Ishikawa (cell line): ENCODE data around the gene EHD4.

Experiments used
- CEBPB ChIP-seq: IDR thresholded peaks from 2 replicates; pipeline ENCODE4 v1.6.1; 2012
- CREB1 ChIP-seq: IDR thresholded peaks from 2 replicates; pipeline ENCODE4 v1.6.1; 2012; ENCODE audit warnings: low read depth
- EGR1 ChIP-seq: IDR thresholded peaks from 2 replicates; pipeline ENCODE4 v1.6.1; 2012
- EP300 ChIP-seq: IDR thresholded peaks from 2 replicates; pipeline ENCODE4 v1.6.1; 2012; ENCODE audit warnings: borderline replicate concordance
- FOXM1 ChIP-seq: IDR thresholded peaks from 2 replicates; pipeline ENCODE4 v1.6.1; 2012; ENCODE audit warnings: low read depth, borderline replicate concordance
- MAX ChIP-seq: IDR thresholded peaks from 2 replicates; pipeline ENCODE4 v1.6.1; 2012
- NFIC ChIP-seq: IDR thresholded peaks from 2 replicates; pipeline ENCODE4 v1.6.1; 2012
- RAD21 ChIP-seq: IDR thresholded peaks from 2 replicates; pipeline ENCODE4 v1.6.1; 2012; ENCODE audit warnings: low read depth
- REST ChIP-seq: IDR thresholded peaks from 2 replicates; pipeline ENCODE4 v1.6.1; 2012; ENCODE audit warnings: low read depth, mild to moderate bottlenecking
- TAF1 ChIP-seq: IDR thresholded peaks from 2 replicates; pipeline ENCODE4 v1.6.1; 2012; ENCODE audit warnings: low read depth, mild to moderate bottlenecking
- TCF12 ChIP-seq: IDR thresholded peaks from 2 replicates; pipeline ENCODE4 v1.6.1; 2012; ENCODE audit warnings: low read depth
- TEAD4 ChIP-seq: IDR thresholded peaks from 2 replicates; pipeline ENCODE4 v1.6.1; 2012
- USF1 ChIP-seq: IDR thresholded peaks from 2 replicates; pipeline ENCODE4 v1.6.1; 2012
- YY1 ChIP-seq: IDR thresholded peaks from 2 replicates; pipeline ENCODE4 v1.6.1; 2012; ENCODE audit warnings: low read depth
- ZBTB7A ChIP-seq: IDR thresholded peaks from 2 replicates; pipeline ENCODE4 v1.6.1; 2012; ENCODE audit warnings: low read depth

EHD4 gene

GRCh38 chr15:41955100-41955499, 17.3 kb downstream of the EHD4 start:
- TF ChIP-seq REST, result no peak
- no peak for TF ChIP-seq MAX
- no peak for TF ChIP-seq TCF12
- no peak for TF ChIP-seq USF1
- TF ChIP-seq TEAD4, result no peak
- TF ChIP-seq ZBTB7A, result no peak
- no peak for TF ChIP-seq YY1
- TF ChIP-seq NFIC, result no peak
- no peak for TF ChIP-seq EGR1
- TF ChIP-seq CREB1, result no peak
- no peak for TF ChIP-seq TAF1
- TF ChIP-seq RAD21, result no peak
- TF ChIP-seq FOXM1, result no peak
- no peak for TF ChIP-seq CEBPB
- TF ChIP-seq EP300, result no peak

- TF ChIP-seq YY1, result no peak
- no peak for TF ChIP-seq ZBTB7A
- TF ChIP-seq TAF1, result no peak
- no peak for TF ChIP-seq TEAD4
- no peak for TF ChIP-seq REST
- TF ChIP-seq EP300, result no peak
- no peak for TF ChIP-seq USF1
- TF ChIP-seq FOXM1, result no peak
- TF ChIP-seq MAX, result no peak
- TF ChIP-seq CEBPB, result no peak
Observed at GRCh38 chr15:41954036-41954435, 18.3 kb downstream of the EHD4 start.

- TF ChIP-seq CEBPB, result no peak
- no peak for TF ChIP-seq USF1
- TF ChIP-seq NFIC, result no peak
- TF ChIP-seq CREB1, result no peak
- no peak for TF ChIP-seq YY1
- no peak for TF ChIP-seq TCF12
- no peak for TF ChIP-seq RAD21
- TF ChIP-seq EGR1, result no peak
- no peak for TF ChIP-seq MAX
- no peak for TF ChIP-seq TAF1
- no peak for TF ChIP-seq TEAD4
- no peak for TF ChIP-seq EP300
- TF ChIP-seq REST, result no peak
- TF ChIP-seq ZBTB7A, result no peak
- no peak for TF ChIP-seq FOXM1
Observed at GRCh38 chr15:41952013-41952563, 20.3 kb downstream of the EHD4 start.

GRCh38 chr15:41951571-41951970, 20.8 kb downstream of the EHD4 start:
- no peak for TF ChIP-seq EGR1
- no peak for TF ChIP-seq TAF1
- TF ChIP-seq EP300, result no peak
- TF ChIP-seq TEAD4, result no peak
- no peak for TF ChIP-seq NFIC
- TF ChIP-seq CEBPB, result no peak
- TF ChIP-seq CREB1, result no peak
- TF ChIP-seq REST, result no peak
- TF ChIP-seq USF1, result no peak
- TF ChIP-seq MAX, result no peak
- TF ChIP-seq RAD21, result no peak
- no peak for TF ChIP-seq ZBTB7A
- no peak for TF ChIP-seq FOXM1
- TF ChIP-seq TCF12, result no peak
- TF ChIP-seq YY1, result no peak
